22Rv1 (cell line): ENCODE data around the gene GMDS.

ENCODE experiments used
- ZFX ChIP-seq: fragments of 450-650 bp; IDR thresholded peaks from 2 replicates; pipeline ENCODE4 v1.6.1; 2017; ENCODE audit warnings: antibody characterized with exemption, borderline replicate concordance
- TF ChIP-seq, protein P1 (sequence below): fragments of 450-650 bp; IDR thresholded peaks from 2 replicates; pipeline ENCODE4 v1.5.1; 2017; ENCODE audit warnings: mild to moderate bottlenecking

DNA sequence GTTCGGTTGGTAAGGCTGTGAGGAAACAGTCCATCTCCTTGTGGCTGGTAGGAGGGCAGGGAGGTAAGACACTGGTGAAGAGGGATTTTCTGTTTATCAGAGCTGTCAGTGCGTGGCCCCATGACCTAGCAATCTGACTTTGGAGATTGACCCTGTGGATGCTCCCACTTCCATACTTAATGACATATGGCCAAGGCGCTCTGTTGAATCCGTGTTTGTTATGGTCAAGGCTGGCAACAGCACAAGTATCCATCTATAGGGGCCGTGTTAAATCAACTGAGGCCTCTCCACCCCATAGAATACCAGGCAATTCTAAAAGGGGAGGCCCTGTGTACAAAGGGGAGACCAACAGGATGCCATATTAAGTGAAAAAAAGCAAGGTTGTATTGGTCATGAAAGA lies 661.3 kb downstream of the GMDS start:
- TF ChIP-seq, protein P1, sequence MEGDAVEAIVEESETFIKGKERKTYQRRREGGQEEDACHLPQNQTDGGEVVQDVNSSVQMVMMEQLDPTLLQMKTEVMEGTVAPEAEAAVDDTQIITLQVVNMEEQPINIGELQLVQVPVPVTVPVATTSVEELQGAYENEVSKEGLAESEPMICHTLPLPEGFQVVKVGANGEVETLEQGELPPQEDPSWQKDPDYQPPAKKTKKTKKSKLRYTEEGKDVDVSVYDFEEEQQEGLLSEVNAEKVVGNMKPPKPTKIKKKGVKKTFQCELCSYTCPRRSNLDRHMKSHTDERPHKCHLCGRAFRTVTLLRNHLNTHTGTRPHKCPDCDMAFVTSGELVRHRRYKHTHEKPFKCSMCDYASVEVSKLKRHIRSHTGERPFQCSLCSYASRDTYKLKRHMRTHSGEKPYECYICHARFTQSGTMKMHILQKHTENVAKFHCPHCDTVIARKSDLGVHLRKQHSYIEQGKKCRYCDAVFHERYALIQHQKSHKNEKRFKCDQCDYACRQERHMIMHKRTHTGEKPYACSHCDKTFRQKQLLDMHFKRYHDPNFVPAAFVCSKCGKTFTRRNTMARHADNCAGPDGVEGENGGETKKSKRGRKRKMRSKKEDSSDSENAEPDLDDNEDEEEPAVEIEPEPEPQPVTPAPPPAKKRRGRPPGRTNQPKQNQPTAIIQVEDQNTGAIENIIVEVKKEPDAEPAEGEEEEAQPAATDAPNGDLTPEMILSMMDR: no peak
- no peak for TF ChIP-seq ZFX
